ENCODE data around the gene PLPPR5.
A peak's percentile ranks its signal among the peaks of the same experiment; 100 is the strongest.

The PLPPR5 gene

DNA sequence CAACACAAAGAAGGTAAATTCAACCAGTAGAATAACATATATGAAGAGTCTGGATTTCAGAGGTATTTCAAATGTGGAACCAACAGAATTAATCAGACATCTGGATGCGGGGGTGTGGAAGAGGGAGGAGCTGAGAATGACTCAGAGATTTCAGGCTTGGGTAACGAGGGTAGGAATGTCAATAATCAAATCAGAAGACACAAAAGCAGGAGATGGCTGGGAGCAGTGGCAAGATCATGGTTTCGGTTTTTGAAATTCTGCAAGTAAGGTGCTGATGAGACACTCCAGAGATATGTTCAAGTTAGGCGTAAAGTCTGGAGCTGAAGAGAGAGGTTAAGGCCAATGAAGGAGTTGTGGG, 64.0 kb downstream of the PLPPR5 start:
- peak; percentile 55 for ATAC-seq
- H3K4me1 Mint-ChIP-seq = peaks cover 7% of the 10 kb centered on the region

GRCh38 chr1:98940069-98940721, 64.5 kb downstream of the PLPPR5 start:
- H3K4me3 Mint-ChIP-seq = no peak overlapping the region
- no peaks in the 10 kb centered on the region for H3K36me3 Mint-ChIP-seq (ENCODE audit: low read depth)
- H3K4me1 Mint-ChIP-seq = peaks cover 7% of the 10 kb centered on the region
- DNase-seq = no peak
- H3K27ac Mint-ChIP-seq = no peak overlapping the region
- no peak for ATAC-seq
- H3K9me3 Mint-ChIP-seq = no peaks in the 10 kb centered on the region
- no peaks in the 10 kb centered on the region for H3K27me3 Mint-ChIP-seq

More for the DNA sequence above, 64.0 kb downstream of the PLPPR5 start:
- Mint-ChIP-seq H3K27me3 (no peaks in the 10 kb centered on the region), H3K4me3 (no peak overlapping the region), H3K9me3 (no peaks in the 10 kb centered on the region), H3K27ac (no peak overlapping the region), H3K36me3 (ENCODE audit: low read depth) (no peaks in the 10 kb centered on the region)
- DNase-seq = no peak

GRCh38 chr1:98939471-98939870, 65.2 kb downstream of the PLPPR5 start:
- ATAC-seq = no peak
- no peak for DNase-seq
- no peak overlapping the region for H3K27ac Mint-ChIP-seq
- no peak overlapping the region for H3K4me3 Mint-ChIP-seq
- peaks cover 7% of the 10 kb centered on the region for H3K4me1 Mint-ChIP-seq
- no peaks in the 10 kb centered on the region for H3K27me3 Mint-ChIP-seq
- no peaks in the 10 kb centered on the region for H3K9me3 Mint-ChIP-seq
- no peaks in the 10 kb centered on the region for H3K36me3 Mint-ChIP-seq (ENCODE audit: low read depth)

DNA sequence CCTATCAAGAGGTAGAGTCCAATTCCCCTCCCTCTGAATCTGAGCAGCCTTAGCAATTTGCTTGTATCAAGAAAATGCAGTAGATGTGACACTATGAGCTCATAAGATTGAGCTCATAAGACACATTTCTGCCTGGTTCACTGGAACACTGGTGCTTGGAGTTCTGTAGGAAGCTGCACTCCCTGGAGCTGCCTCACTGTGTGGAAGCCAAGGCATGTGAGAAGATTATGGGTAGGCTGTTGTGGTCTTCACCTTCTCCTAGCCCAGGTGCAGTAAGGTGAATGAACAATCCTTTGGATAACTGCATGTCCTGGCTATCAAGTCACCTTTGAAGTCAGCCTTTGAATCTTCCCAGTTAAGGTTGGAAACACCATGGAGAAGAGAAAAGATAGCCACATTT, 67.3 kb downstream of the PLPPR5 start:
- no peak overlapping the region for H3K4me3 Mint-ChIP-seq
- H3K27ac Mint-ChIP-seq = no peak overlapping the region
- H3K4me1 Mint-ChIP-seq = peaks cover 7% of the 10 kb centered on the region
- DNase-seq = no peak
- H3K9me3 Mint-ChIP-seq = no peaks in the 10 kb centered on the region
- no peaks in the 10 kb centered on the region for H3K36me3 Mint-ChIP-seq (ENCODE audit: low read depth)
- H3K27me3 Mint-ChIP-seq = no peaks in the 10 kb centered on the region
- ATAC-seq = no peak

GRCh38 chr1:98932184-98932583, 72.5 kb downstream of the PLPPR5 start:
- no peaks in the 10 kb centered on the region for H3K27me3 Mint-ChIP-seq
- H3K4me3 Mint-ChIP-seq = no peak overlapping the region
- H3K27ac Mint-ChIP-seq = no peak overlapping the region
- H3K9me3 Mint-ChIP-seq = no peaks in the 10 kb centered on the region
- DNase-seq (no peak), ATAC-seq (no peak)
- no peaks in the 10 kb centered on the region for H3K4me1 Mint-ChIP-seq
- no peaks in the 10 kb centered on the region for H3K36me3 Mint-ChIP-seq (ENCODE audit: low read depth)

- Mint-ChIP-seq H3K36me3 (ENCODE audit: low read depth) (no peaks in the 10 kb centered on the region), H3K27me3 (no peaks in the 10 kb centered on the region), H3K4me3 (no peak overlapping the region), H3K9me3 (no peaks in the 10 kb centered on the region), H3K4me1 (no peaks in the 10 kb centered on the region), H3K27ac (no peak overlapping the region)
- DNase-seq = no peak
- ATAC-seq = no peak
Observed at GRCh38 chr1:98931128-98931835, 73.4 kb downstream of the PLPPR5 start.

- no peak for DNase-seq
- no peaks in the 10 kb centered on the region for H3K4me1 Mint-ChIP-seq
- no peaks in the 10 kb centered on the region for H3K36me3 Mint-ChIP-seq (ENCODE audit: low read depth)
- H3K27me3 Mint-ChIP-seq = no peaks in the 10 kb centered on the region
- H3K27ac Mint-ChIP-seq = no peak overlapping the region
- H3K9me3 Mint-ChIP-seq = no peaks in the 10 kb centered on the region
- H3K4me3 Mint-ChIP-seq = no peak overlapping the region
- no peak for ATAC-seq
Observed at GRCh38 chr1:98929437-98929836, 75.2 kb downstream of the PLPPR5 start.

DNA sequence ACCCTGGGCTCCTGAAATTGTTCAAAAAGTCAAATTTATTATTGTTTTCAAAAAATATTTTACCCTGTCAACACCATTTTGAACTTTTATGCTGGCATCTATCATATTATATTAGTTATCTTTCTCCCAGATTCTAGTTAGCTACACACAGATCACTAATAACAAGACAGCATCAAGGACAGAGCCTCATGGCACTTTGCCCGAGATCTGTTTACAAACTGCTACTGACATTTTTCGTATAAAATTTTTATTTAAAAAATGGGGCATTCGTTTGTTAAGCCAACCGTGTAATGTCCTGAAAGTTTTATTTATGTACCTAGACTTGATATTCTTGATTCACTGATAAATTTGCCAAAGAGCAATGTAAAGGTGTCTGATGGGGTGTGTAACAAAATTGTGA, 78.1 kb downstream of the PLPPR5 start:
- H3K4me3 Mint-ChIP-seq = no peak overlapping the region
- DNase-seq (no peak), ATAC-seq (no peak)
- H3K36me3 Mint-ChIP-seq (ENCODE audit: low read depth) = no peaks in the 10 kb centered on the region
- no peak overlapping the region for H3K27ac Mint-ChIP-seq
- no peaks in the 10 kb centered on the region for H3K27me3 Mint-ChIP-seq
- H3K4me1 Mint-ChIP-seq = no peaks in the 10 kb centered on the region
- no peaks in the 10 kb centered on the region for H3K9me3 Mint-ChIP-seq

DNA sequence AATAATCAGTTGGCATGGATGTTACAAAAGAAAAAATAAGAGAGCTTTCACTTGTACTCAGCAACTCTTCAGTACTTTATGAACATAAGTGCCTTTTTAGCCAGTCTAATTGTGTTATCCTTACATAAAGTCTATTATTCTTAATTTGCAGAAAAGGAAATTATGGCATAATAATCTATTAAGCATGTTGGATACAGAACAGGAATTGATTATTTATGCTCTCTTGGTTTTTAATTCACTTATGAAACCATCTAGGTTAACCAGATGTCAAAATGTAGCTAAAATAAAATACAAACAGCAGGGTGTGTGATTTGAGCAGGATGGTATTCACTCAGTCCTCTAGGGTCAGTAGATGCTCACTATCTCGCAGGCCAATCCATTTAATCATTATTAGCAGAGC, 79.7 kb downstream of the PLPPR5 start:
- no peaks in the 10 kb centered on the region for H3K36me3 Mint-ChIP-seq (ENCODE audit: low read depth)
- no peaks in the 10 kb centered on the region for H3K9me3 Mint-ChIP-seq
- DNase-seq (no peak), ATAC-seq (no peak)
- H3K4me3 Mint-ChIP-seq = no peak overlapping the region
- no peaks in the 10 kb centered on the region for H3K27me3 Mint-ChIP-seq
- no peaks in the 10 kb centered on the region for H3K4me1 Mint-ChIP-seq
- no peak overlapping the region for H3K27ac Mint-ChIP-seq

GRCh38 chr1:98923667-98924066, 81.0 kb downstream of the PLPPR5 start:
- Mint-ChIP-seq H3K9me3 (no peaks in the 10 kb centered on the region), H3K4me3 (no peak overlapping the region), H3K27ac (no peak overlapping the region), H3K36me3 (ENCODE audit: low read depth) (no peaks in the 10 kb centered on the region), H3K27me3 (no peaks in the 10 kb centered on the region), H3K4me1 (no peaks in the 10 kb centered on the region)
- no peak for ATAC-seq
- DNase-seq = no peak

- Mint-ChIP-seq H3K9me3 (no peaks in the 10 kb centered on the region), H3K4me1 (no peaks in the 10 kb centered on the region), H3K4me3 (no peak overlapping the region), H3K27ac (no peak overlapping the region), H3K36me3 (ENCODE audit: low read depth) (no peaks in the 10 kb centered on the region), H3K27me3 (no peaks in the 10 kb centered on the region)
- no peak for ATAC-seq
- no peak for DNase-seq
Observed at GRCh38 chr1:98921817-98922216, 82.8 kb downstream of the PLPPR5 start.

- H3K4me1 Mint-ChIP-seq = no peaks in the 10 kb centered on the region
- no peak overlapping the region for H3K27ac Mint-ChIP-seq
- no peak for DNase-seq
Observed at GRCh38 chr1:98920441-98921110, 84.1 kb downstream of the PLPPR5 start.

GRCh38 chr1:98919652-98920051, 85.0 kb downstream of the PLPPR5 start:
- DNase-seq = no peak
- no peaks in the 10 kb centered on the region for H3K27me3 Mint-ChIP-seq
- no peaks in the 10 kb centered on the region for H3K4me1 Mint-ChIP-seq
- no peak overlapping the region for H3K4me3 Mint-ChIP-seq
- no peak for ATAC-seq
- H3K27ac Mint-ChIP-seq = no peak overlapping the region
- H3K36me3 Mint-ChIP-seq (ENCODE audit: low read depth) = no peaks in the 10 kb centered on the region
- H3K9me3 Mint-ChIP-seq = no peaks in the 10 kb centered on the region

More at GRCh38 chr1:98920441-98921110, 84.1 kb downstream of the PLPPR5 start:
- no peaks in the 10 kb centered on the region for H3K36me3 Mint-ChIP-seq (ENCODE audit: low read depth)
- no peaks in the 10 kb centered on the region for H3K9me3 Mint-ChIP-seq
- no peaks in the 10 kb centered on the region for H3K27me3 Mint-ChIP-seq
- H3K4me3 Mint-ChIP-seq = no peak overlapping the region
- no peak for ATAC-seq

GRCh38 chr1:98919211-98919610, 85.5 kb downstream of the PLPPR5 start:
- ATAC-seq (no peak), DNase-seq (no peak)
- H3K27me3 Mint-ChIP-seq = no peaks in the 10 kb centered on the region
- no peaks in the 10 kb centered on the region for H3K4me1 Mint-ChIP-seq
- no peaks in the 10 kb centered on the region for H3K9me3 Mint-ChIP-seq
- no peak overlapping the region for H3K27ac Mint-ChIP-seq
- no peak overlapping the region for H3K4me3 Mint-ChIP-seq
- H3K36me3 Mint-ChIP-seq (ENCODE audit: low read depth) = no peaks in the 10 kb centered on the region

- no peaks in the 10 kb centered on the region for H3K36me3 Mint-ChIP-seq (ENCODE audit: low read depth)
- no peaks in the 10 kb centered on the region for H3K4me1 Mint-ChIP-seq
- no peak overlapping the region for H3K4me3 Mint-ChIP-seq
- ATAC-seq (no peak), DNase-seq (no peak)
- no peaks in the 10 kb centered on the region for H3K9me3 Mint-ChIP-seq
- no peaks in the 10 kb centered on the region for H3K27me3 Mint-ChIP-seq
- H3K27ac Mint-ChIP-seq = no peak overlapping the region
Observed at GRCh38 chr1:98914547-98914946, 90.1 kb downstream of the PLPPR5 start.
